ENCODE results near the gene LY9. TPM values are rescaled to one million over a fixed set of nuclear protein-coding genes. Genes with fewer than 3 reads are reported as not detected.

The LY9 gene
- total RNA-seq, 4 donors from 2014 or later: 0.40 to 9.4 (median 1.8) TPM

- H3K27me3 ChIP-seq: no peaks in the 10 kb centered on the region
- peaks cover 0 to 16% (median 3%) of the 10 kb centered on the region in 4 donors for H3K4me1 ChIP-seq
- 82 to 89% methylated on average over 2 of the region's 2 CpGs for WGBS, 2 donors (ENCODE audit: low coverage in 1 of 2)
- no peaks in the 10 kb centered on the region for H3K9me3 ChIP-seq
- intact Hi-C loops (cut with DNase I; ENCODE audit: low total_unique reads) (loop anchor here (10.0 kb wide), 1 partner anchor 115 kb away; the partner anchor contains the start of gene ITLN2), in situ Hi-C loops (cut with MboI; ENCODE audit: low pct_ligation_motif_present in 1 of 4, low pct_unique_long_range_greater_than_20kb in 1 of 4, low sequenced_read_pairs in 3 of 4) (loop anchor here in 2 of 4 donors (5.0 to 25.0 kb wide), 3 partner anchors 65 to 248 kb away; partner anchors contain the start of genes ITLN2 (in 1 of the 2), KLHDC9 (in 1 of the 2) and NECTIN4 (in 1 of the 2))
- TF ChIP-seq POLR2A (IDR thresholded peaks at IDR 0.05) (no peak), CTCF (IDR thresholded peaks at IDR 0.05) (no peak), POLR2AphosphoS5 (IDR thresholded peaks at IDR 0.05) (no peak), EP300 (IDR thresholded peaks at IDR 0.05; ENCODE audit: low read depth) (no peak)
- DNase-seq: no peak
- H3K4me3 ChIP-seq: no peak overlapping the region
- H3K36me3 ChIP-seq: no peaks in the 10 kb centered on the region
- no peak overlapping the region for H3K27ac ChIP-seq
Measured at GRCh38 chr1:160839746-160840145, 43.8 kb downstream of the LY9 start.

- intact Hi-C loops (cut with DNase I; ENCODE audit: low total_unique reads) (no loop called here), in situ Hi-C loops (cut with MboI; ENCODE audit: low pct_ligation_motif_present in 1 of 4, low pct_unique_long_range_greater_than_20kb in 1 of 4, low sequenced_read_pairs in 3 of 4) (loop anchor here in 1 of 4 donors (25.0 kb wide), 1 partner anchor 246 kb away; the partner anchor contains the start of genes KLHDC9 and NECTIN4)
- Histone ChIP-seq H3K36me3 (no peaks in the 10 kb centered on the region), H3K27me3 (no peaks in the 10 kb centered on the region), H3K4me1 (peaks cover 0 to 15% (median 3%) of the 10 kb centered on the region in 4 donors), H3K27ac (no peak overlapping the region), H3K9me3 (no peaks in the 10 kb centered on the region), H3K4me3 (no peak overlapping the region)
- TF ChIP-seq POLR2A (IDR thresholded peaks at IDR 0.05) (no peak), EP300 (IDR thresholded peaks at IDR 0.05; ENCODE audit: low read depth) (no peak), CTCF (IDR thresholded peaks at IDR 0.05) (no peak)
- DNase-seq: no peak
- 60 to 89% methylated on average over 1 to 4 of the region's 4 CpGs for WGBS, 2 donors (ENCODE audit: low coverage in 1 of 2)
Measured at GRCh38 chr1:160841079-160841478, 45.1 kb downstream of the LY9 start.

GRCh38 chr1:160844447-160845232 is 48.7 kb downstream of the LY9 start:
- no peaks in the 10 kb centered on the region for H3K36me3 ChIP-seq
- no peaks in the 10 kb centered on the region for H3K4me1 ChIP-seq
- TF ChIP-seq POLR2AphosphoS5 (IDR thresholded peaks at IDR 0.05): no peak
- no peak for TF ChIP-seq EP300 (IDR thresholded peaks at IDR 0.05; ENCODE audit: low read depth)
- no peak for TF ChIP-seq POLR2A (IDR thresholded peaks at IDR 0.05)
- H3K9me3 ChIP-seq: no peaks in the 10 kb centered on the region
- no peaks in the 10 kb centered on the region for H3K27me3 ChIP-seq
- no peak overlapping the region for H3K4me3 ChIP-seq
- in situ Hi-C loops (cut with MboI; ENCODE audit: low pct_ligation_motif_present in 1 of 4, low pct_unique_long_range_greater_than_20kb in 1 of 4, low sequenced_read_pairs in 3 of 4) (loop anchor here in 1 of 4 donors (25.0 kb wide), 1 partner anchor 243 kb away; the partner anchor contains the start of genes KLHDC9 and NECTIN4), intact Hi-C loops (cut with DNase I; ENCODE audit: low total_unique reads) (no loop called here)
- 86 to 100% methylated on average over 3 to 11 of the region's 12 CpGs for WGBS, 2 donors (ENCODE audit: low coverage in 1 of 2)
- H3K27ac ChIP-seq: no peak overlapping the region
- DNase-seq: no peak

- no peaks in the 10 kb centered on the region for H3K36me3 ChIP-seq
- WGBS, 2 donors (ENCODE audit: low coverage in 1 of 2): 90 to 93% methylated on average over 12 of the region's 12 CpGs
- TF ChIP-seq POLR2A (IDR thresholded peaks at IDR 0.05) (no peak), CTCF (IDR thresholded peaks at IDR 0.05) (no peak), EP300 (IDR thresholded peaks at IDR 0.05; ENCODE audit: low read depth) (no peak), POLR2AphosphoS5 (IDR thresholded peaks at IDR 0.05) (no peak)
- no peaks in the 10 kb centered on the region for H3K9me3 ChIP-seq
- in situ Hi-C loops (cut with MboI; ENCODE audit: low pct_ligation_motif_present in 1 of 4, low pct_unique_long_range_greater_than_20kb in 1 of 4, low sequenced_read_pairs in 3 of 4): loop anchor here in 1 of 4 donors (25.0 kb wide), 1 partner anchor 241 kb away; the partner anchor contains the start of genes KLHDC9 and NECTIN4
- H3K4me1 ChIP-seq: peaks cover 0 to 10% (median 3%) of the 10 kb centered on the region in 4 donors
- no peak overlapping the region for H3K27ac ChIP-seq
- no peaks in the 10 kb centered on the region for H3K27me3 ChIP-seq
- no peak overlapping the region for H3K4me3 ChIP-seq
- DNase-seq: no peak
- intact Hi-C loops (cut with DNase I; ENCODE audit: low total_unique reads): no loop called here
Measured at GRCh38 chr1:160846281-160846680, 50.3 kb downstream of the LY9 start.
